A549 (cell line): ENCODE data around the gene PEX16. TPM values are rescaled to one million over a fixed set of nuclear protein-coding genes. Genes with fewer than 3 reads are reported as not detected.

Experiments
- ATAC-seq, 2 experiments: fragments of 200-7000 bp in 1 of 2; fragments of >200 bp in 1 of 2; cut with Nextera tagmentation in 1 of 2; cut with Tn5 transposase in 1 of 2; 3 replicates each; pipeline versions ENCODE4 v1.8.0 to v1.9.1; 2018 to 2020; ENCODE audit warnings: mild to moderate bottlenecking in 1 of 2, moderate library complexity in 1 of 2
- CTCF ChIA-PET: fragments of 300-600 bp; sonication (Branson Sonifier 250); formaldehyde crosslinking; extraction: SDS; loops from one replicate; lab custom pipeline; 2021; ENCODE audit warnings: antibody characterized with exemption, inconsistent platforms; lab: Yijun Ruan, JAX
- POLR2A ChIA-PET: fragments of 350-600 bp; formaldehyde crosslinking; extraction: SDS; loops from one replicate; lab custom pipeline; 2021; ENCODE audit warnings: antibody characterized with exemption, inconsistent platforms; lab: Yijun Ruan, JAX
- DNase-seq, 2 experiments: peaks; one replicate each; pipeline versions ENCODE4 v3.0.0 to v3.0.0-alpha.2; 2011 to 2016; ENCODE audit warnings: low read depth in 1 of 2, low spot score in 1 of 2
- FAIRE-seq: peaks from 2 replicates; lab custom pipeline; 2011; peaks lifted over from hg19 to GRCh38; lab: Jason Lieb, UNC
- H3K27ac ChIP-seq, 2 experiments: fragments of >200 bp; sonication (Bioruptor Twin); formaldehyde crosslinking; 3 replicates each; pipeline ENCODE4 v1.5.1; 2016 to 2017
- H3K4me1 ChIP-seq: fragments of >200 bp; sonication (Bioruptor Twin); formaldehyde crosslinking; 3 replicates; pipeline ENCODE4 v1.6.1; 2016
- H3K4me2 ChIP-seq: fragments of >200 bp; sonication (Bioruptor Twin); formaldehyde crosslinking; 3 replicates; pipeline ENCODE4 v1.6.1; 2016
- H3K4me3 ChIP-seq: fragments of >200 bp; sonication (Bioruptor Twin); formaldehyde crosslinking; 3 replicates; pipeline ENCODE4 v1.5.1; 2016
- H3K9me3 ChIP-seq: fragments of >200 bp; sonication (Bioruptor Twin); formaldehyde crosslinking; 3 replicates; pipeline ENCODE4 v1.6.1; 2016
- CEBPB ChIP-seq, 2 experiments: fragments of >200 bp in 1 of 2; sonication (Bioruptor Twin) in 1 of 2; formaldehyde crosslinking in 1 of 2; IDR thresholded peaks; 2 replicates each; pipeline ENCODE4 v1.6.1; 2012 to 2016
- CHD4 ChIP-seq: fragments of 200-600 bp; sonication (generic); IDR thresholded peaks from 2 replicates; pipeline ENCODE4 v1.6.1; 2016; ENCODE audit warnings: antibody characterized with exemption, mild to moderate bottlenecking, borderline replicate concordance
- EHF ChIP-seq: fragments of 250-450 bp; sonication (Bioruptor Pico); IDR thresholded peaks from 2 replicates; pipeline ENCODE4 v1.5.0; 2020; ENCODE audit warnings: mild to moderate bottlenecking
- ELK1 ChIP-seq: fragments of 150-350 bp; IDR thresholded peaks from 2 replicates; pipeline ENCODE4 v1.6.1; 2014; ENCODE audit warnings: low read depth, mild to moderate bottlenecking, low read length
- FOSB ChIP-seq: fragments of 250-450 bp; sonication (Bioruptor Pico); IDR thresholded peaks from 2 replicates; pipeline ENCODE4 v1.5.0; 2020; ENCODE audit warnings: mild to moderate bottlenecking, moderate library complexity
- GATA3 ChIP-seq: IDR thresholded peaks from 2 replicates; pipeline ENCODE4 v1.6.1; 2012; ENCODE audit warnings: borderline replicate concordance
- HDAC2 ChIP-seq: fragments of 200-600 bp; sonication (generic); IDR thresholded peaks from 2 replicates; pipeline ENCODE4 v1.6.1; 2016
- HEYL ChIP-seq: fragments of 250-450 bp; sonication (Bioruptor Pico); IDR thresholded peaks from 2 replicates; pipeline ENCODE4 v1.8.0; 2021; ENCODE audit warnings: mild to moderate bottlenecking, moderate library complexity
- HMGXB4 ChIP-seq: fragments of 250-450 bp; sonication (Bioruptor Pico); IDR thresholded peaks from 2 replicates; pipeline ENCODE4 v1.5.0; 2021; ENCODE audit warnings: mild to moderate bottlenecking, moderate library complexity, borderline replicate concordance
- HOXB5 ChIP-seq: fragments of 250-450 bp; sonication (Bioruptor Pico); IDR thresholded peaks from 2 replicates; pipeline ENCODE4 v1.5.0; 2020; ENCODE audit warnings: mild to moderate bottlenecking, moderate library complexity
- JUN ChIP-seq, 2 experiments: fragments of >200 bp; sonication (Bioruptor Twin); formaldehyde crosslinking; IDR thresholded peaks; 2 replicates in 1 of 2; 3 replicates in 1 of 2; pipeline ENCODE4 v1.6.1; 2016 to 2017
- MYC ChIP-seq: IDR thresholded peaks from 2 replicates; pipeline ENCODE4 v1.6.1; 2012; ENCODE audit warnings: mild to moderate bottlenecking, inconsistent platforms, low read length, improper control_type of control experiment, borderline replicate concordance
- PBX3 ChIP-seq: IDR thresholded peaks from 2 replicates; pipeline ENCODE4 v1.6.1; 2012
- POLR2AphosphoS2 ChIP-seq: conservative IDR thresholded peaks from 2 replicates; pipeline ENCODE4 v1.6.1; 2012; ENCODE audit warnings: low read length, improper control_type of control experiment, inconsistent platforms
- RARB ChIP-seq: fragments of 250-450 bp; sonication (Bioruptor Pico); IDR thresholded peaks from 2 replicates; pipeline ENCODE4 v1.8.0; 2021; ENCODE audit warnings: mild to moderate bottlenecking, moderate library complexity
- RNF2 ChIP-seq: fragments of 200-600 bp; sonication (generic); IDR thresholded peaks from 2 replicates; pipeline ENCODE4 v1.6.1; 2016; ENCODE audit warnings: low read depth, mild to moderate bottlenecking, antibody characterized with exemption, moderate library complexity, borderline replicate concordance
- SREBF2 ChIP-seq: fragments of 450-650 bp; IDR thresholded peaks from 2 replicates; pipeline ENCODE4 v1.6.1; 2014; ENCODE audit warnings: mild to moderate bottlenecking, moderate library complexity
- TP53 ChIP-seq: fragments of 250-450 bp; sonication (Bioruptor Pico); IDR thresholded peaks from 2 replicates; pipeline ENCODE4 v1.5.0; 2021; ENCODE audit warnings: mild to moderate bottlenecking, moderate library complexity
- USF2 ChIP-seq: fragments of 450-650 bp; IDR thresholded peaks from 2 replicates; pipeline ENCODE4 v1.6.1; 2014; ENCODE audit warnings: antibody characterized with exemption
- ZFP36 ChIP-seq: fragments of 450-650 bp; IDR thresholded peaks from 2 replicates; pipeline ENCODE4 v1.6.1; 2014; ENCODE audit warnings: borderline replicate concordance; ENCODE audit not compliant: partially characterized antibody
- ZNF302 ChIP-seq: fragments of 250-450 bp; sonication (Bioruptor Pico); IDR thresholded peaks from 2 replicates; pipeline ENCODE4 v1.9.0; 2021; ENCODE audit warnings: inconsistent platforms, mild to moderate bottlenecking, moderate library complexity
- ZSCAN20 ChIP-seq: fragments of 250-450 bp; sonication (Bioruptor Pico); IDR thresholded peaks from 2 replicates; pipeline ENCODE4 v1.8.0; 2022; ENCODE audit warnings: mild to moderate bottlenecking, moderate library complexity
- WGBS: methylation state at CpG from one replicate; pipeline ENCODE4 v1.1.6; 2017; ENCODE audit errors: missing lambda C conversion rate; 5-methylcytosine and 5-hydroxymethylcytosine counted together
- polyA plus RNA-seq, 4 experiments: library from polyadenylated mRNA; depleted of rRNA in 3 of 4; stranded (reverse); fragments of >200 nt; fragmentation: RNase III in 1 of 4; extraction: RNeasy Plus Mini Kit Qiagen cat#74134 plus additional on column Dnase treatment in 1 of 4; gene quantifications; 2 replicates in 3 of 4; 3 replicates in 1 of 4; pipeline ENCODE4 v1.2.3, GENCODE V29; 2011 to 2017

PEX16 gene
- polyA plus RNA-seq, 2 of the 4 experiments (the other 2 are of a cell fraction): 18.2 to 20.2 TPM

- FAIRE-seq (no peak), ATAC-seq (no peak), DNase-seq (no peak)
- WGBS: 92% methylated on average over 12 of the region's 12 CpGs
- ChIA-PET POLR2A (interaction anchor here (0.7 kb wide), 1 partner anchor 15 kb away, joined by 5 read pairs; no protein-coding TSS in a partner anchor), CTCF (interaction anchor here (0.7 to 0.9 kb wide), 4 partner anchors 16 to 1985 kb away, joined by 3 read pairs; no protein-coding TSS in a partner anchor)
- Histone ChIP-seq H3K9me3 (no peaks in the 10 kb centered on the region), H3K4me1 (peaks cover 7% of the 10 kb centered on the region), H3K4me2 (no peak overlapping the region), H3K27ac (no peak overlapping the region), H3K4me3 (no peak overlapping the region)
- TF ChIP-seq USF2 (no peak), HOXB5 (CRISPR knock-in tag) (no peak), MYC (no peak), ZSCAN20 (CRISPR knock-in tag) (no peak), CEBPB (IDR thresholded peaks at IDR 0.05) (no peak), POLR2AphosphoS2 (no peak), PBX3 (no peak), HEYL (CRISPR knock-in tag) (no peak), ZFP36 (no peak)
These were observed 17.1 kb upstream of the PEX16 start for GRCh38 chr11:45934580-45935318.

- H3K4me2 ChIP-seq: no peak overlapping the region
- no peaks in the 10 kb centered on the region for H3K9me3 ChIP-seq
- FAIRE-seq (no peak), ATAC-seq (no peak), DNase-seq (no peak)
- H3K27ac ChIP-seq: no peak overlapping the region
- H3K4me1 ChIP-seq: peaks cover 11% of the 10 kb centered on the region
- 92% methylated on average over 19 of the region's 21 CpGs for WGBS
- H3K4me3 ChIP-seq: no peak overlapping the region
- POLR2A ChIA-PET: no interaction called here
- CTCF ChIA-PET: interaction anchor here (0.9 kb wide), 2 partner anchors 16 to 305 kb away, joined by 3 read pairs; no protein-coding TSS in a partner anchor
- TF ChIP-seq GATA3: no peak
- no peak for TF ChIP-seq RARB (CRISPR knock-in tag)
- no peak for TF ChIP-seq RNF2
- no peak for TF ChIP-seq JUN (IDR thresholded peaks at IDR 0.05)
- no peak for TF ChIP-seq HMGXB4
- TF ChIP-seq ELK1: no peak
- TF ChIP-seq CHD4: no peak
- no peak for TF ChIP-seq ZNF302
- TF ChIP-seq SREBF2: no peak
- TF ChIP-seq HDAC2: no peak
- no peak for TF ChIP-seq EHF (CRISPR knock-in tag)
- TF ChIP-seq TP53: no peak
- TF ChIP-seq FOSB (CRISPR knock-in tag): no peak
These were observed 16.3 kb upstream of the PEX16 start for GRCh38 chr11:45933846-45934579.
